Measurements from ENCODE around the gene MAIP1. TPM values are rescaled to one million over a fixed set of nuclear protein-coding genes. Genes with fewer than 3 reads are reported as not detected.
A peak's percentile ranks its signal among the peaks of the same experiment; 100 is the strongest.

MAIP1 gene
- total RNA-seq, 1 experiment from 2014 or later: 29.3 TPM

- CTCF ChIA-PET: no interaction called here
- Mint-ChIP-seq H3K4me1 (peaks cover 29% of the 10 kb centered on the region), H3K36me3 (0 out of 2 replicates have a peak, but pooled peaks cover 4% of the 10 kb centered on the region), H3K4me3 (no peak overlapping the region), H3K27ac (no peak overlapping the region), H3K9me3 (peaks cover 17% of the 10 kb centered on the region), H3K27me3 (ENCODE audit: low read depth) (peaks cover 4% of the 10 kb centered on the region; the same call in 1 of the 2 replicates)
- TF ChIP-seq HMGXB4 (CRISPR knock-in tag; IDR thresholded peaks at IDR 0.05): no peak
- no peak for TF ChIP-seq ARID4B (CRISPR knock-in tag; IDR thresholded peaks at IDR 0.05; ENCODE audit: borderline replicate concordance)
- no peak for TF ChIP-seq NR3C1 (CRISPR knock-in tag; conservative IDR thresholded peaks at IDR 0.05; ENCODE audit: low read depth)
- TF ChIP-seq ZNF121 (CRISPR knock-in tag; IDR thresholded peaks at IDR 0.05): no peak
- TF ChIP-seq JUN (CRISPR knock-in tag; IDR thresholded peaks at IDR 0.05): no peak
- TF ChIP-seq RORB (CRISPR knock-in tag; IDR thresholded peaks at IDR 0.05): no peak
- TF ChIP-seq SP1 (CRISPR knock-in tag; conservative IDR thresholded peaks at IDR 0.05): no peak
- TF ChIP-seq, protein P1, sequence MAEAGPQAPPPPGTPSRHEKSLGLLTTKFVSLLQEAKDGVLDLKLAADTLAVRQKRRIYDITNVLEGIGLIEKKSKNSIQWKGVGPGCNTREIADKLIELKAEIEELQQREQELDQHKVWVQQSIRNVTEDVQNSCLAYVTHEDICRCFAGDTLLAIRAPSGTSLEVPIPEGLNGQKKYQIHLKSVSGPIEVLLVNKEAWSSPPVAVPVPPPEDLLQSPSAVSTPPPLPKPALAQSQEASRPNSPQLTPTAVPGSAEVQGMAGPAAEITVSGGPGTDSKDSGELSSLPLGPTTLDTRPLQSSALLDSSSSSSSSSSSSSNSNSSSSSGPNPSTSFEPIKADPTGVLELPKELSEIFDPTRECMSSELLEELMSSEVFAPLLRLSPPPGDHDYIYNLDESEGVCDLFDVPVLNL (CRISPR knock-in tag; IDR thresholded peaks at IDR 0.05; ENCODE audit: borderline replicate concordance, low read depth): no peak
- DNase-seq (ENCODE audit: low spot score): no peak
- ATAC-seq: no peak
- POLR2A ChIA-PET: no interaction called here
Measured at GRCh38 chr2:200000444-200001163, 45.2 kb downstream of the MAIP1 start.

DNA sequence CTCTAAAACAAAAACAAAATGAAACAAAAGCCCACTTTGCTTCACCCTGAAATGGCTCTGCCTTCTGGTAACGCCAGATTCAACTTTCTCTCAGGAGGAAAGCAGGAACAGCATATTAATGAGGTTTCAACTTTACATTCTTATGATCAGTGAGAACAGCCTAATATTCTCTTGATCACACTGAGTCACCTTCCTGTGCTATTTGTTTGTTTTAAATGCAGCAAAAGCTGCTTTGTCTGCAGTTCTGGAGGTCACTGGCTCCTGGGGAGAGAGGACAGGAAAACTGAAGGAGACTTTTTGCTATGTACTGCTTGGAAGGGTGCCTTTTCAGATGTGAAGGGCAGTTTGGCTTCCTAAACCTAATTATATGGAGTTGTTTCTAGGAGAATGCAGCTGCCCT is 48.1 kb downstream of the MAIP1 start:
- Mint-ChIP-seq H3K4me1 (peaks cover 29% of the 10 kb centered on the region), H3K4me3 (no peak overlapping the region), H3K9me3 (peaks cover 30% of the 10 kb centered on the region), H3K27me3 (ENCODE audit: low read depth) (no peaks in the 10 kb centered on the region; the same call in 1 of the 2 replicates), H3K27ac (peak overlapping the region; percentile 71), H3K36me3 (peaks cover 19% of the 10 kb centered on the region)
- DNase-seq (ENCODE audit: low spot score) (no peak), ATAC-seq (peak; percentile 38; the same call in 1 of the 2 replicates)
- ChIA-PET POLR2A (no interaction called here), CTCF (interaction anchor here (1.0 kb wide), 2 partner anchors 18 to 480 kb away, joined by 3 to 7 read pairs; no protein-coding TSS in a partner anchor)
- TF ChIP-seq RORB (CRISPR knock-in tag; IDR thresholded peaks at IDR 0.05) (no peak), ZNF219 (CRISPR knock-in tag; IDR thresholded peaks at IDR 0.05; ENCODE audit: borderline replicate concordance) (no peak), ELF4 (CRISPR knock-in tag; IDR thresholded peaks at IDR 0.05; ENCODE audit: low read depth) (no peak), HMGXB4 (CRISPR knock-in tag; IDR thresholded peaks at IDR 0.05) (no peak), FOXP4 (CRISPR knock-in tag; IDR thresholded peaks at IDR 0.05) (no peak), SMAD4 (CRISPR knock-in tag; IDR thresholded peaks at IDR 0.05) (no peak), TCF7 (CRISPR knock-in tag; IDR thresholded peaks at IDR 0.05; ENCODE audit: low read depth) (no peak), CREM (CRISPR knock-in tag; IDR thresholded peaks at IDR 0.05) (no peak), SMAD3 (CRISPR knock-in tag; IDR thresholded peaks at IDR 0.05; ENCODE audit: borderline replicate concordance) (no peak), ZNF317 (CRISPR knock-in tag; IDR thresholded peaks at IDR 0.05; ENCODE audit: borderline replicate concordance, low read depth) (no peak), GTF2I (CRISPR knock-in tag; conservative IDR thresholded peaks at IDR 0.05) (no peak), ZNF121 (CRISPR knock-in tag; IDR thresholded peaks at IDR 0.05) (no peak)
- TF ChIP-seq, protein P2, sequence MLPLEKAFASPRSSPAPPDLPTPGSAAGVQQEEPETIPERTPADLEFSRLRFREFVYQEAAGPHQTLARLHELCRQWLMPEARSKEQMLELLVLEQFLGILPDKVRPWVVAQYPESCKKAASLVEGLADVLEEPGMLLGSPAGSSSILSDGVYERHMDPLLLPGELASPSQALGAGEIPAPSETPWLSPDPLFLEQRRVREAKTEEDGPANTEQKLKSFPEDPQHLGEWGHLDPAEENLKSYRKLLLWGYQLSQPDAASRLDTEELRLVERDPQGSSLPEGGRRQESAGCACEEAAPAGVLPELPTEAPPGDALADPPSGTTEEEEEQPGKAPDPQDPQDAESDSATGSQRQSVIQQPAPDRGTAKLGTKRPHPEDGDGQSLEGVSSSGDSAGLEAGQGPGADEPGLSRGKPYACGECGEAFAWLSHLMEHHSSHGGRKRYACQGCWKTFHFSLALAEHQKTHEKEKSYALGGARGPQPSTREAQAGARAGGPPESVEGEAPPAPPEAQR (CRISPR knock-in tag; IDR thresholded peaks at IDR 0.05): no peak
- TF ChIP-seq, protein P3, sequence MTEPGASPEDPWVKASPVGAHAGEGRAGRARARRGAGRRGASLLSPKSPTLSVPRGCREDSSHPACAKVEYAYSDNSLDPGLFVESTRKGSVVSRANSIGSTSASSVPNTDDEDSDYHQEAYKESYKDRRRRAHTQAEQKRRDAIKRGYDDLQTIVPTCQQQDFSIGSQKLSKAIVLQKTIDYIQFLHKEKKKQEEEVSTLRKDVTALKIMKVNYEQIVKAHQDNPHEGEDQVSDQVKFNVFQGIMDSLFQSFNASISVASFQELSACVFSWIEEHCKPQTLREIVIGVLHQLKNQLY (CRISPR knock-in tag; IDR thresholded peaks at IDR 0.05): no peak

All from WTC11 (cell line).